Measurements from ENCODE around the gene HEY2. TPM values are rescaled to one million over a fixed set of nuclear protein-coding genes. Genes with fewer than 3 reads are reported as not detected.

The HEY2 gene
- total and polyA plus RNA-seq, 8 donors = 0.83 to 3.8 (median 1.2) TPM; not detected in 2

- Histone ChIP-seq H3K27me3 (peaks cover 0 to 6% (median 4%) of the 10 kb centered on the region in 3 donors), H3K9me3 (no peaks in the 10 kb centered on the region), H3K4me1 (no peaks in the 10 kb centered on the region), H3K27ac (no peak overlapping the region), H3K36me3 (no peaks in the 10 kb centered on the region), H3K4me3 (no peak overlapping the region)
- WGBS, 5 donors = 82 to 90% (median 86%) methylated on average over 1 of the region's 1 CpG
- TF ChIP-seq POLR2A (IDR thresholded peaks at IDR 0.05) (no peak), POLR2AphosphoS5 (IDR thresholded peaks at IDR 0.05) (no peak), CTCF (IDR thresholded peaks at IDR 0.05) (no peak), EP300 (IDR thresholded peaks at IDR 0.05) (no peak)
- DNase-seq = no peak
- intact Hi-C loops (cut with DNase I; ENCODE audit: low total_unique reads) = no loop called here
These were observed 10.1 kb upstream of the HEY2 start for GRCh38 chr6:125739364-125739763.

GRCh38 chr6:125741336-125741735 is 8.1 kb upstream of the HEY2 start:
- 86 to 93% (median 91%) methylated on average over 2 of the region's 2 CpGs for WGBS, 5 donors

GRCh38 chr6:125742024-125742423 is 7.4 kb upstream of the HEY2 start:
- H3K36me3 ChIP-seq = no peaks in the 10 kb centered on the region
- WGBS, 5 donors = 88 to 98% (median 92%) methylated on average over 2 of the region's 2 CpGs
- H3K9me3 ChIP-seq = no peaks in the 10 kb centered on the region
- intact Hi-C loops (cut with DNase I; ENCODE audit: low total_unique reads) = no loop called here
- no peak overlapping the region for H3K4me3 ChIP-seq
- no peak for DNase-seq
- H3K4me1 ChIP-seq = peaks cover 0 to 14% (median 6%) of the 10 kb centered on the region in 4 donors
- peaks cover 0 to 28% (median 20%) of the 10 kb centered on the region in 3 donors for H3K27me3 ChIP-seq
- TF ChIP-seq CTCF (IDR thresholded peaks at IDR 0.05) (no peak), POLR2A (IDR thresholded peaks at IDR 0.05) (no peak), EP300 (IDR thresholded peaks at IDR 0.05) (no peak), POLR2AphosphoS5 (IDR thresholded peaks at IDR 0.05) (no peak)
- no peak overlapping the region for H3K27ac ChIP-seq

More at GRCh38 chr6:125741336-125741735, 8.1 kb upstream of the HEY2 start:
- no peak for DNase-seq
- intact Hi-C loops (cut with DNase I; ENCODE audit: low total_unique reads) = no loop called here
- Histone ChIP-seq H3K27ac (no peak overlapping the region), H3K27me3 (peaks cover 0 to 21% (median 14%) of the 10 kb centered on the region in 3 donors), H3K36me3 (no peaks in the 10 kb centered on the region), H3K4me1 (peaks cover 0 to 8% (median 1%) of the 10 kb centered on the region in 4 donors), H3K9me3 (no peaks in the 10 kb centered on the region), H3K4me3 (no peak overlapping the region)
- TF ChIP-seq POLR2AphosphoS5 (IDR thresholded peaks at IDR 0.05) = no peak
- TF ChIP-seq CTCF (IDR thresholded peaks at IDR 0.05) = no peak
- TF ChIP-seq EP300 (IDR thresholded peaks at IDR 0.05) = no peak
- no peak for TF ChIP-seq POLR2A (IDR thresholded peaks at IDR 0.05)

GRCh38 chr6:125742464-125743120 is 6.8 kb upstream of the HEY2 start:
- H3K27ac ChIP-seq = no peak overlapping the region
- H3K27me3 ChIP-seq = peaks cover 0 to 32% (median 26%) of the 10 kb centered on the region in 3 donors
- WGBS, 5 donors = 41 to 52% (median 52%) methylated on average over 5 of the region's 5 CpGs
- no peak overlapping the region for H3K4me3 ChIP-seq
- DNase-seq = no peak
- intact Hi-C loops (cut with DNase I; ENCODE audit: low total_unique reads) = no loop called here
- no peaks in the 10 kb centered on the region for H3K9me3 ChIP-seq
- peaks cover 0 to 20% (median 11%) of the 10 kb centered on the region in 4 donors for H3K4me1 ChIP-seq
- no peaks in the 10 kb centered on the region for H3K36me3 ChIP-seq
- TF ChIP-seq EP300 (IDR thresholded peaks at IDR 0.05) = no peak
- TF ChIP-seq CTCF (IDR thresholded peaks at IDR 0.05) = no peak
- no peak for TF ChIP-seq POLR2A (IDR thresholded peaks at IDR 0.05)
- no peak for TF ChIP-seq POLR2AphosphoS5 (IDR thresholded peaks at IDR 0.05)
